NCI-H2196 (cell line): ENCODE results near the gene CLCN3.
"Not testable (repeated sequence)": the region's sequence is repeated elsewhere in the genome, so short reads cannot be mapped to it uniquely, and the experiment has no call there.

Experiments
- DNase-seq: peaks from one replicate; lab custom pipeline; 2025; ENCODE audit not compliant: unreplicated experiment; lab: John Stamatoyannopoulos, UW

CLCN3 gene

GRCh38 chr4:169619958-169620879, at the start of gene CLCN3:
CLCN3 (plus strand) TSS chr4:169620578; CDS start chr4:169635929, 15,351 bp downstream.
- peak; percentile 91 for DNase-seq

- DNase-seq, result not testable (repeated sequence)
These were observed 49.4 kb upstream of the CLCN3 start for GRCh38 chr4:169571012-169571411.

- DNase-seq, result no peak
These were observed 48.9 kb upstream of the CLCN3 start for GRCh38 chr4:169571435-169571834.

- no peak for DNase-seq
These were observed 46.5 kb upstream of the CLCN3 start for GRCh38 chr4:169573889-169574288.

- no peak for DNase-seq
These were observed 38.2 kb upstream of the CLCN3 start for GRCh38 chr4:169582203-169582602.

- no peak for DNase-seq
These were observed 37.7 kb upstream of the CLCN3 start for GRCh38 chr4:169582706-169583105.

GRCh38 chr4:169583563-169583962, 36.8 kb upstream of the CLCN3 start:
- DNase-seq, result no peak

GRCh38 chr4:169593050-169593560, 27.3 kb upstream of the CLCN3 start:
- DNase-seq, result no peak

- no peak for DNase-seq
These were observed 25.7 kb upstream of the CLCN3 start for GRCh38 chr4:169594560-169595195.

GRCh38 chr4:169601016-169601771, 19.2 kb upstream of the CLCN3 start:
- DNase-seq, result no peak

GRCh38 chr4:169603312-169603711, 17.1 kb upstream of the CLCN3 start:
- no peak for DNase-seq

- DNase-seq, result no peak
These were observed 16.1 kb upstream of the CLCN3 start for GRCh38 chr4:169604131-169604900.

- no peak for DNase-seq
These were observed 15.5 kb upstream of the CLCN3 start for GRCh38 chr4:169604903-169605331.

GRCh38 chr4:169611157-169611556, 9.2 kb upstream of the CLCN3 start:
- DNase-seq, result no peak

- DNase-seq, result peak; percentile 59
These were observed 8.1 kb upstream of the CLCN3 start, which contains the start of gene NEK1 for GRCh38 chr4:169611991-169612870. NEK1 (minus strand) TSS chr4:169612583; CDS start chr4:169602630, 9,953 bp downstream.

- DNase-seq, result peak; percentile 62
These were observed 7.2 kb upstream of the CLCN3 start for GRCh38 chr4:169612871-169613859.

- DNase-seq, result no peak
These were observed 4.8 kb upstream of the CLCN3 start for GRCh38 chr4:169615467-169616106.

GRCh38 chr4:169616846-169617245, 3.5 kb upstream of the CLCN3 start:
- no peak for DNase-seq
